Measurements from ENCODE around the gene COL7A1. TPM values are rescaled to one million over a fixed set of nuclear protein-coding genes. Genes with fewer than 3 reads are reported as not detected.

COL7A1 gene
- total RNA-seq, 4 donors from 2014 or later = 4.8 to 19.1 (median 12.9) TPM

DNA sequence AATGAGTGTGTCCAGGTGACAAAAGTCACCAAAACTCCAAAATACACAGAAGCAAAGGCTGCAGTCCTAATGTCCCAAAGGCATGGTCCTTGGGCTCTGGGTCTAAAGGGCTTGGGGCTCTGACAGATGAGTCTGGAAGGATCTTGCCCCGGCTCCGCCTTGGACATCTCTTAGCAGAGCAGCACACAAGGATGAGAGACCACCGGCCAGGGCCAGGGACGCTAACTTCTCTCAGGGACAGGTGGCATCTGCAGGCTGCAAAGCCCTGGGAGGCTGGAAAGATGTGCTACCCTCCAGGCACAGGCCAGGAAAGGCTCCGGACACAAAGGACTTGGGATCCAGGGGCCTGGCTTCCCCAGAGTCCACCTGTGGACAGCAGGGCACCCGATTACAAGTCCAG is 77.1 kb downstream of the COL7A1 start:
- Histone ChIP-seq H3K36me3 (no peaks in the 10 kb centered on the region), H3K4me3 (no peak overlapping the region), H3K27ac (no peak overlapping the region), H3K4me1 (no peaks in the 10 kb centered on the region), H3K9me3 (no peaks in the 10 kb centered on the region), H3K27me3 (no peaks in the 10 kb centered on the region)
- DNase-seq = no peak
- intact Hi-C loops (cut with DNase I; ENCODE audit: low total_unique reads) = no loop called here
- WGBS, 2 donors (ENCODE audit: low coverage in 1 of 2) = 89% methylated on average over 6 of the region's 6 CpGs; no CpG with 5 or more reads in 1 of the 2 donors
- in situ Hi-C loops (cut with MboI; ENCODE audit: low pct_ligation_motif_present in 1 of 4, low pct_unique_long_range_greater_than_20kb in 1 of 4, low sequenced_read_pairs in 3 of 4) = no loop called here
- no peak for TF ChIP-seq CTCF (IDR thresholded peaks at IDR 0.05)
- TF ChIP-seq EP300 (IDR thresholded peaks at IDR 0.05; ENCODE audit: low read depth) = no peak
- no peak for TF ChIP-seq POLR2AphosphoS5 (IDR thresholded peaks at IDR 0.05)

GRCh38 chr3:48516571-48516970 is 78.6 kb downstream of the COL7A1 start:
- Histone ChIP-seq H3K4me1 (no peaks in the 10 kb centered on the region), H3K4me3 (no peak overlapping the region), H3K27ac (no peak overlapping the region), H3K9me3 (no peaks in the 10 kb centered on the region), H3K27me3 (no peaks in the 10 kb centered on the region), H3K36me3 (no peaks in the 10 kb centered on the region)
- in situ Hi-C loops (cut with MboI; ENCODE audit: low pct_ligation_motif_present in 1 of 4, low pct_unique_long_range_greater_than_20kb in 1 of 4, low sequenced_read_pairs in 3 of 4) = no loop called here
- TF ChIP-seq POLR2A (IDR thresholded peaks at IDR 0.05) = no peak
- no peak for TF ChIP-seq POLR2AphosphoS5 (IDR thresholded peaks at IDR 0.05)
- TF ChIP-seq CTCF (IDR thresholded peaks at IDR 0.05) = no peak
- intact Hi-C loops (cut with DNase I; ENCODE audit: low total_unique reads) = no loop called here
- WGBS, 2 donors (ENCODE audit: low coverage in 1 of 2) = 65% methylated on average over 8 of the region's 8 CpGs; no CpG with 5 or more reads in 1 of the 2 donors
- DNase-seq = no peak

- Histone ChIP-seq H3K27ac (no peak overlapping the region), H3K4me3 (no peak overlapping the region), H3K36me3 (no peaks in the 10 kb centered on the region), H3K4me1 (no peaks in the 10 kb centered on the region), H3K27me3 (no peaks in the 10 kb centered on the region), H3K9me3 (no peaks in the 10 kb centered on the region)
- 80 to 100% methylated on average over 1 to 8 of the region's 8 CpGs for WGBS, 2 donors (ENCODE audit: low coverage in 1 of 2)
- no peak for TF ChIP-seq CTCF (IDR thresholded peaks at IDR 0.05)
- no peak for TF ChIP-seq POLR2AphosphoS5 (IDR thresholded peaks at IDR 0.05)
- TF ChIP-seq POLR2A (IDR thresholded peaks at IDR 0.05) = no peak
- TF ChIP-seq EP300 (IDR thresholded peaks at IDR 0.05; ENCODE audit: low read depth) = no peak
- no peak for DNase-seq
- in situ Hi-C loops (cut with MboI; ENCODE audit: low pct_ligation_motif_present in 1 of 4, low pct_unique_long_range_greater_than_20kb in 1 of 4, low sequenced_read_pairs in 3 of 4) = no loop called here
- intact Hi-C loops (cut with DNase I; ENCODE audit: low total_unique reads) = no loop called here
Observed at GRCh38 chr3:48514431-48515227, 80.5 kb downstream of the COL7A1 start.

Small RNAs within 50 kb of the gene (small RNA-seq; reads per million reads assigned to genes)
- 0 reads per million in 4 donors for gene MIR6823

Other genes with a start within 250 kb of the COL7A1 start
- gene FBXW12, start 223.1 kb downstream of the COL7A1 start, total RNA-seq = not detected
- 100 to 1,000 TPM; 129 to 530 (median 245) TPM for gene PLXNB1, start 165.2 kb downstream of the COL7A1 start, total RNA-seq
- gene CCDC51, start 155.2 kb downstream of the COL7A1 start, total RNA-seq = 10 to 100 TPM in 2 of 4 donors, 1 to 10 TPM in 2; 2.8 to 14.1 (median 8.2) TPM
- 100 to 1,000 TPM; 115 to 279 (median 192) TPM for gene TMA7, start 155.1 kb downstream of the COL7A1 start, total RNA-seq
- gene ATRIP, start 148.6 kb downstream of the COL7A1 start, total RNA-seq = 1 to 10 TPM; 1.8 to 4.4 (median 2.9) TPM
- 10 to 100 TPM; 72.9 to 89.4 (median 80.8) TPM for gene SHISA5, start 91.2 kb downstream of the COL7A1 start, total RNA-seq
- 1 to 10 TPM in 3 of 4 donors, under 1 TPM in 1; 0.37 to 7.9 (median 6.7) TPM for gene PFKFB4, start 38.5 kb downstream of the COL7A1 start, total RNA-seq
- gene UCN2, start 31.5 kb downstream of the COL7A1 start, total RNA-seq = not detected
- gene UQCRC1, start 14.3 kb upstream of the COL7A1 start, total RNA-seq = 100 to 1,000 TPM; 579 to 974 (median 655) TPM
- gene TMEM89, start 26.4 kb upstream of the COL7A1 start, total RNA-seq = 10 to 100 TPM in 1 of 4 donors, not detected in 3; 13.1 TPM
- gene SLC26A6, start 40.1 kb upstream of the COL7A1 start, total RNA-seq = 100 to 1,000 TPM; 134 to 282 (median 193) TPM
- gene CELSR3, start 67.6 kb upstream of the COL7A1 start, total RNA-seq = 10 to 100 TPM in 1 of 4 donors, 1 to 10 TPM in 3; 1.2 to 15.0 (median 3.9) TPM
- gene NCKIPSD, start 90.6 kb upstream of the COL7A1 start, total RNA-seq = 10 to 100 TPM; 42.3 to 74.6 (median 49.2) TPM
- 100 to 1,000 TPM; 169 to 255 (median 225) TPM for gene IP6K2, start 121.9 kb upstream of the COL7A1 start, total RNA-seq